Neuron (in vitro differentiated cells): ENCODE measurements around the gene ZNF646.
"Not testable (repeated sequence)": the region's sequence is repeated elsewhere in the genome, so short reads cannot be mapped to it uniquely, and the experiment has no call there.

Experiments used
- H2AFZ ChIP-seq: one replicate; pipeline ENCODE4 v1.6.1; 2013; ENCODE audit warnings: low read depth, mild to moderate bottlenecking, inconsistent platforms, low read length, moderate library complexity
- H3K27me3 ChIP-seq: one replicate; pipeline ENCODE4 v1.6.1; 2013; ENCODE audit warnings: low read length; ENCODE audit not compliant: insufficient read depth
- H3K36me3 ChIP-seq: one replicate; pipeline ENCODE4 v1.6.1; 2013; ENCODE audit warnings: low read length; ENCODE audit not compliant: insufficient read depth
- H3K4me1 ChIP-seq: one replicate; pipeline ENCODE4 v1.6.1; 2013; ENCODE audit warnings: low read length; ENCODE audit not compliant: insufficient read depth
- H3K4me3 ChIP-seq: 2 replicates; pipeline ENCODE4 v1.5.1; 2013; ENCODE audit warnings: mild to moderate bottlenecking, low read length, moderate library complexity
- H3K9me3 ChIP-seq: one replicate; pipeline ENCODE4 v1.6.1; 2013; ENCODE audit warnings: low read length

The ZNF646 gene

DNA sequence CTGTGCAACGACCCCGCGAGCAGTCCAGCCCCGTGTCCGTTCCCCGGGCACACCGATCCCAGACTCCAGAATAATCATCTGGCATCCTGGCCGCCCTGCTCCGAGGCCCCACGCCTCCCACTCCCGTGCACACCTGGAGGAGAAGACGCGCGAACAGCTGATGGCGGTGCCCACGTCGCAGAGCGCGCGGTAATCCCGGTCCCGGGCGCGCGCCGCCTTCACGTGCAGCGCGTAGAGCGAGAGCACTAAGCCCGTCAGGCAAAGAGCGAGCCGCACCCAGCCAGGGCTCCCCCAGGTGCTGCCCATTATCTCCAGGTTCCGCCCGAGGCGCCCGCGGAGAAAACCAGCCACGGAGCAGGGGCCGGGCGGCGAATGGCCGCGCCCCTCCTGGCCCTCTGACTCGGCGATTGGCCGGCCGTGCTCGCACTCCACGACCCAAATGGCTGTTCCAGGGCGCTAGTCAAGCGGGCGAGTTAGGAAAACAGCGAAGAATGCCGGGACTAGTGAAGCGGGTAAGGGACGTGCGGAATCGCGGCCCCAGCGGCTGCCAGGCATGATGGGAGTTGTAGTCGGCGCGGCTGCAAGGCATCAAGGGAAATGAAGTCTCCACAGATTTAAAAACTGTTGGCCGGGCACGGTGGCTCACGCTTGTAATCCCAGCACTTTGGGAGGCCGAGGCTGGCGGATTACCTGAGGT, 20.4 kb downstream of the ZNF646 start, which contains the start of gene VKORC1:
Gene VKORC1, minus strand, starts transcription at position 374 of the 697 bp plus-strand sequence. Its CDS starts 68 bp downstream, at position 306.
- Histone ChIP-seq H3K9me3 (no peaks in the 10 kb centered on the region), H3K27me3 (no peaks in the 10 kb centered on the region), H3K4me3 (peak within 1 kb of the TSS; percentile 90), H2AFZ (peak within 1 kb of the TSS; percentile 87), H3K4me1 (peaks cover 6% of the 10 kb centered on the region), H3K36me3 (peaks cover 12% of the 10 kb centered on the region)

DNA sequence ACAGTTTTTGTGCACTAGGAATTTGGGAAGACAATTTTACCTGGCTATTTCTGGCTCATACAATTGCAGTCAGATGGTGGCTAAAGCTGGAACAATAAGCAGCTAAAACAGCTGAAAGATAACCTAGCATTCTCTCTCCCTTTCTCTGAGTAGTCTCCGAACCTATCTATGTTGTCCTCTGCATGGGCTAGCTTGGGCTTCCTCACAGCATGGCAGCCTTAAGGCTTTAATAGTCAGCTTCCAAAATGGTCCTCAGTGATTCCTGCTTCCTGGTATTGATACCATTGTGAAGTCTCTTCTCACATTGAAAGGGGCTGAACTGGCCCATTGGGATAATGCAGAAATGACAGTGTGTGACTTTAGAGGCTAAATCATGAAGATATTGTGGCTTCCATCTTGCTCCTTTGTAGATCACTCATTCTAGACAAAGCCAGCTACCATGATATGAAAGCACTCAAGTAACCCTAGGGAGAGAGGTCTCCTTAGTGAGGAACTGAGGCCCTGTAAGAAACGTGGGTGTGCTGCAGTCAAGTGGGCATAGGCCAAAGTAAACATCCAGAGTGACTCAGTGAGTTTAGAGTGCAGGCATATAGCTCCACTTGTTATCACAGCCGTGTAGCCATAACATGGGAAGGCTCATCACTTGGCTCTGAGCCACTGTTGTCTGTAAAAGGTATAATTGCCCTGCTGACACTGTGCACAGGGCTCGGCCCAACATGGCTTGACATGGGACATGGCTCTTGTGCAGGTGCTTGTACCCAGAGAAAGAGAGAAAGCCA, 25.8 kb downstream of the ZNF646 start:
- no peak overlapping the region for H3K4me3 ChIP-seq
- H3K27me3 ChIP-seq, result no peaks in the 10 kb centered on the region
- no peaks in the 10 kb centered on the region for H3K4me1 ChIP-seq
- no peaks in the 10 kb centered on the region for H3K36me3 ChIP-seq
- no peak overlapping the region for H2AFZ ChIP-seq
- no peaks in the 10 kb centered on the region for H3K9me3 ChIP-seq

DNA sequence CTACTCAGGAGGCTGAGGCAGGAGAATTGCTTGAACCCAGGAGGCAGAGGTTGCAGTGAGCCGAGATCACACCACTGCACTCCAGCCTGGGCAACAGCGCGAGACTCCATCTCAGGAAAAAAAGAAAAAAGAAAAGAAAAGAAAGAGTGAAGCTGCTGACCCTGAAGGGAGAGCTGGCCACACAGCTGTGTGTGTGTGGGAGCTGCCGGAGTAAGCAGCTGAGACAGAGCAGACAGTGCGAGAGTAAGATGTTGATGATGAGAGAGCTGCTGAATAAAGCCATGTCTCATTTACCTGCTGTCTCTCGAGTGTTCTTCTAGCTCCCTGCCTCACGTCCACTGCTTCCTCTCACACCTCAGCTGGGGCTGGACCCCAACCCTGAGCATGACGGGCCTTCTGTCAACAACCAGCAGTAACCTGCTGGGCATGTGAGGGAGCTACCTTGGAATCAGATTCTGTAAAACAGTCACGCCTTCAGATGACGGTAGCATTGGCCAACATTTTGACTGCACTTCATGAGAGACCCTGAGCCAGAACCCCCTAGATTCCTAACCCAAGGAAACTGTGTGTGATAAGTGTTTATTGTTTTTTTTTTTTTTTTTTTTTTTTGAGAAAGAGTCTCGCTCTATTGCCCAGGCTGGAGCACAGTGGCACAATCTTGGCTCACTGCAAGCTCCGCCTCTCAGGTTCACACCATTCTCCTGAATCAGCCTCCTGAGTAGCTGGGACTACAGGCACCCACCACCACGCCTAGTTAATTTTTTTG, 26.8 kb downstream of the ZNF646 start:
- not testable (repeated sequence) for H3K4me3 ChIP-seq, H3K4me1 ChIP-seq, H3K36me3 ChIP-seq, H2AFZ ChIP-seq, H3K27me3 ChIP-seq, H3K9me3 ChIP-seq

DNA sequence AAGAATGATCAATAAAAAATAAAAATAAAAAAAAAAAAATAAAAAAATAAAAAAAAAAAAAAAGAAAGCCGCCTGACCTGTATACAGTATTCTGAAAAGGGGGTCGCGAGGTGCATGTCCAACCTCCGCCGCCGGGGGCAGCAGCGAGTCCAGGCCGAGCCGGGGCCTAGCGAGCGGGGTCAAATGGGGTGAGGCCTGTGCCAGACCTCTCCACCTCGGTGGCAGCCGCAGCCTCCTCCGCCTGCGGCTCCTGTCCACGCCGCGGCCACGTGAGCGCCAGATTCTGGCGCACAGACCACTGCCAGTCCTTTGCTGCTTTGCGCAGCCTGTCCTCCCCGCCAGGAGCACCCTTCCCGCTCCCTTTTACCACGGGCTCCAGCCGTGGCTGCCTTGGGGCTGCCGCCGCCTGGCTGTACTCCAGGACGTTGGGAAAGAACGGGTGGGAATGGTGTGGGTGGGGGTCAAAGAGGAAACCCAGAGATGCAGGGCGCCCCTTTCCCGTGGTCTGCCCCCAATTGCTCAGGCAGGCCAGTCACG, 31.5 kb downstream of the ZNF646 start:
- H3K4me3 ChIP-seq, result no peak overlapping the region
- H3K27me3 ChIP-seq, result no peaks in the 10 kb centered on the region
- H3K36me3 ChIP-seq, result peaks cover 11% of the 10 kb centered on the region
- peaks cover 2% of the 10 kb centered on the region for H3K4me1 ChIP-seq
- no peak overlapping the region for H2AFZ ChIP-seq
- H3K9me3 ChIP-seq, result no peaks in the 10 kb centered on the region

DNA sequence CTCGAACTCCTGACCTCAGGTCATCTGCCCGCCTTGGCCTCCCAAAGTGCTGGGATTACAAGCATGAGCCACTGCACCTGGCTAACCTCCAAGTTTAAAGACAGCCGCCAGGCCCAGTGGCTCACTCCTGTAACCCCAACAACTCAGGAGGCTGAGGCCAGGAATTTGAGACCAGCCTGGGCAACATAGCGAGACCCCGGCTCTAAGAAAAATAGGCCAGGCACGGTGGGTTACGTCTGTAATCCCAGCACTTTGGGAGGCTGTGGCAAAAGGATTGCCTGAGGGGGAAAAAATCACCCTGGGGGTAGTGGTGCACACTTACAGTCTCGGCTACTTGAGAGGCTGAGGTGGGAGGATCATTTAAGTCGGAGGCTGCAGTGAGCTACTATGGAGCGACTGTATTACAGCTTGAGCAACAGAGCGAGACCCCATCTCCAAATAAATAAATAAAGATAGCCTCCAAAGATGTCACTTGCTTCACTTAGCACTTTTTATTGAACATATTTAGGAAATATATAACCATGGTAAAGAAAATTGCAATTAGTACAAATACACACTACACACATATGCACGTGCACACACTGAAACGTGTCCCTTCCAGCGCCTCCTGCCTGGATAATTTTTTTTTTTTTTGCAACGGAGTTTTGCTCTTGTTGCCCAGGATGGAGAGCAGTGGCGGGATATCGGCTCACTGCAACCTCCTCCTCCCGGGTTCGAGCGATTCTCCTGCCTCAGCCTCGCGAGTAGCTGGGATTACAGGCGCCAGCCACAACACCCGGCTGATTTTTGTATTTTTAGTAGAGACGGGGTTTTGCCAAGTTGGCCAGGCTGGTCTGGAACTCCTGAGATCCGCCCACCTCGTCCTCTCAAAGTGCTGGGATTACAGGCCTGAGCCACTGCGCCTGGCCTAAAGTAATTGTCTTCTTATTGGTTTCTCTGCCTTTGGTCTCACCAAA, 32.6 kb downstream of the ZNF646 start:
- no peak overlapping the region for H3K4me3 ChIP-seq
- H3K36me3 ChIP-seq, result peaks cover 20% of the 10 kb centered on the region
- H3K9me3 ChIP-seq, result no peaks in the 10 kb centered on the region

DNA sequence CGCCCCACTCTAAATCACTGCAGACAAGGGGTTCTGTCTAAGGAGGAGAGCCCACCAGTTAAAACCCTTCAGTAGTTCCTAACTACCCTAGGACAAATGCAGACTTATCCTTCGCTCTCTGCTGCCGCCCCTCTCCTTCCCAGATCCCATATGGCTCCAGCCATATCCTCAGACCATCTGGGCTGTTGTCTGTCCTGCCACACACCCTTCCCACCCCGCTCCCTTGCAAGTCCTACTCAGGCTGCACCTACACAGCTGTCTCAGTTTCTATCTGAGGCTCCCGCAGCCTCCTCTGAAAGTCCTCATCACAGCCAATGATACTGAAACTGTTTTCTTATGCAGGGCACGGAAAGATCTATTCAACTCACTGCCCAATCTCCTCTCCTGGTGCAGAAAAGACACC, 33.2 kb downstream of the ZNF646 start:
- H3K4me3 ChIP-seq, result peak overlapping the region; percentile 79
- peaks cover 2% of the 10 kb centered on the region for H3K4me1 ChIP-seq
- peaks cover 27% of the 10 kb centered on the region for H3K36me3 ChIP-seq

More for the DNA sequence above, 32.6 kb downstream of the ZNF646 start:
- H3K4me1 ChIP-seq, result peaks cover 2% of the 10 kb centered on the region
- H2AFZ ChIP-seq, result no peak overlapping the region
- H3K27me3 ChIP-seq, result no peaks in the 10 kb centered on the region

DNA sequence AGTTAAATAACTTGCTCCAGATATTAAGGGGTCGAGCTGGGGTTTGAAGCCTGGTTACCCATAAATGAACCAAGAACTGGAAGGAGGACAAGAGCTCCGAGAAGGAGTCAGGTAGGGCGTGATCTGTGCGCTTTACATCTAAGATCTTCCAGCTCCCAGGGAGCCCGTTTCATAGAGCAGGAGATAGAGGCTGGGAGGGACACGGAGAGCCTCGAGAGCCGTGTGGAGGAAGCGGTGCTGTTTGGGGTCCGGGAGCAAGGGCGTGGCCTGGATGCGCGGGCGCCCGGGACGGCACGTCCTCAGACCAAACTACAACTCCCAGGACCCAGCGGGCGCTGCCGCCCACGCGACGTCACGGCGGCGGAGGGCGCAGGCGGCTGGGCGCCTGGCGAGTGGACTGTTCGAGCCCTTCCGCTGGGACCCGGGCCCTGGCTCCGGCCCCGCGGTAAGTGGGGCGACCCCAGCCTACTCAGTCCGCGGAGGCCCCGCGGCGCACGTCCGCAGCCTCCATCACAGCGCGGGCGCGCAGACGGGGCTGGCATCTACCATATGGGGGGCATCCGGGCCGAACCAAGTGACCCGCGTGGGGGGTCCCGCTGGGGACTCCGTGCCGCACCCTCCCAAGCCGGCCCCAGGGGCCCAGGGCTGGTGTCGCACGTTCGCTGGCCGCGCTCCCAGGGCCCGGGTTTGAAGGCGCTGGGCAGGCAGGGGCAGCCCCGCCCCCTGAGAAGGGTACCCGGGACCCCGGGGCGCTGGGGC, 34.0 kb downstream of the ZNF646 start, which contains the start of gene BCKDK:
Gene BCKDK, plus strand, starts transcription at position 352 of the 759 bp plus-strand sequence. CDS start 838 bp downstream, outside the sequence.
- H3K4me3 ChIP-seq, result peak within 1 kb of the TSS; percentile 79
- H2AFZ ChIP-seq, result peak within 1 kb of the TSS; percentile 84
- H3K36me3 ChIP-seq, result peaks cover 33% of the 10 kb centered on the region
- peaks cover 2% of the 10 kb centered on the region for H3K4me1 ChIP-seq
- H3K27me3 ChIP-seq, result no peaks in the 10 kb centered on the region
- no peaks in the 10 kb centered on the region for H3K9me3 ChIP-seq

More for the DNA sequence above, 33.2 kb downstream of the ZNF646 start:
- H3K9me3 ChIP-seq, result no peaks in the 10 kb centered on the region
- no peaks in the 10 kb centered on the region for H3K27me3 ChIP-seq
- peak overlapping the region; percentile 84 for H2AFZ ChIP-seq

DNA sequence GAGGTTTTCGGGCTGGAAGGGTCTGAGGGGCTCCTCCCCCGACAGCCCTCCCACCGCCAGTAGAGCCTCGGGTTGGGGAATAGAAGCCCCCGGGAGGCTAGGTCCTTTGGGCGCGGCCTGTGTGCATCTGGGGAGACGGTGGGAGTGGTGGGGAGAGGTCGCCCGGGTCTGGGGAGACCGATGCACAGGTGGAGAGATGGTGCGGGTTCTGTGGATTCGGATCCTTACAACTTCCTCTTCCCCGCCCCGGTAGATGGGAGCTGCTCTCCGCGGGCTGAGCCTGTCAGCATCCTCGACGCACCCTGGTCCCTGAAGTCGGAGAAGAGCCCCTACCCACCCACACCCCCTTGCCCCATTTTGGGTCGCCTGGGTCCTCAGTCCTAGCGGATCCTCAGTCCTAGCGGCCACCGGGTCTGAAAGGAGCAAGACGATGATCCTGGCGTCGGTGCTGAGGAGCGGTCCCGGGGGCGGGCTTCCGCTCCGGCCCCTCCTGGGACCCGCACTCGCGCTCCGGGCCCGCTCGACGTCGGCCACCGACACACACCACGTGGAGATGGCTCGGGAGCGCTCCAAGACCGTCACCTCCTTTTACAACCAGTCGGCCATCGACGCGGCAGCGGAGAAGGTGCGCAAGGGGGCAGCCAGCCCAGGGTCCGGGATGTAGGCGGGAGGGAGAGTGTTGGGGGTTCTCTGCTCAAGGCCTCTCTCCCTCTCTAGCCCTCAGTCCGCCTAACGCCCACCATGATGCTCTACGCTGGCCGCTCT, 34.8 kb downstream of the ZNF646 start:
- Histone ChIP-seq H3K27me3 (no peaks in the 10 kb centered on the region), H3K4me1 (peaks cover 2% of the 10 kb centered on the region)

DNA sequence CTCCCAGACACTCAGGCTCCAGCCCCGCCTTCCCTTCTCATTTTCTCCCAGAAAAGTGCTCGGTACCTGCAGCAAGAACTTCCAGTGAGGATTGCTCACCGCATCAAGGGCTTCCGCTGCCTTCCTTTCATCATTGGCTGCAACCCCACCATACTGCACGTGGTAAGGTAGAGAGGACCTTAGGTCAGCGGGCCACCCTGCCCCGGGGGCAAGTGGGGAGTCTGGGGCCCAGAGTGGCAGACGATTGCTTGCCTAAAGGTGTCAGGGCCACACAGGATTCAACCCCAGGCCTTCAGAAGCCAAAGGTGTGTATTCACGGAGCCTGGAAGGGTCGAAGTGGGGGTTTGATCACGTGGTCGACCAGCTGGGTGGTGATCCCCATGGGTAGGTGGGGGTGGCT, 35.4 kb downstream of the ZNF646 start:
- no peaks in the 10 kb centered on the region for H3K9me3 ChIP-seq
- H3K27me3 ChIP-seq, result no peaks in the 10 kb centered on the region
- H2AFZ ChIP-seq, result no peak overlapping the region
- peaks cover 2% of the 10 kb centered on the region for H3K4me1 ChIP-seq
- H3K4me3 ChIP-seq, result no peak overlapping the region
- H3K36me3 ChIP-seq, result peaks cover 33% of the 10 kb centered on the region

More for the DNA sequence above, 34.8 kb downstream of the ZNF646 start:
- peak overlapping the region; percentile 79 for H3K4me3 ChIP-seq
- H3K36me3 ChIP-seq, result peaks cover 33% of the 10 kb centered on the region
- no peaks in the 10 kb centered on the region for H3K9me3 ChIP-seq
- peak overlapping the region; percentile 84 for H2AFZ ChIP-seq

DNA sequence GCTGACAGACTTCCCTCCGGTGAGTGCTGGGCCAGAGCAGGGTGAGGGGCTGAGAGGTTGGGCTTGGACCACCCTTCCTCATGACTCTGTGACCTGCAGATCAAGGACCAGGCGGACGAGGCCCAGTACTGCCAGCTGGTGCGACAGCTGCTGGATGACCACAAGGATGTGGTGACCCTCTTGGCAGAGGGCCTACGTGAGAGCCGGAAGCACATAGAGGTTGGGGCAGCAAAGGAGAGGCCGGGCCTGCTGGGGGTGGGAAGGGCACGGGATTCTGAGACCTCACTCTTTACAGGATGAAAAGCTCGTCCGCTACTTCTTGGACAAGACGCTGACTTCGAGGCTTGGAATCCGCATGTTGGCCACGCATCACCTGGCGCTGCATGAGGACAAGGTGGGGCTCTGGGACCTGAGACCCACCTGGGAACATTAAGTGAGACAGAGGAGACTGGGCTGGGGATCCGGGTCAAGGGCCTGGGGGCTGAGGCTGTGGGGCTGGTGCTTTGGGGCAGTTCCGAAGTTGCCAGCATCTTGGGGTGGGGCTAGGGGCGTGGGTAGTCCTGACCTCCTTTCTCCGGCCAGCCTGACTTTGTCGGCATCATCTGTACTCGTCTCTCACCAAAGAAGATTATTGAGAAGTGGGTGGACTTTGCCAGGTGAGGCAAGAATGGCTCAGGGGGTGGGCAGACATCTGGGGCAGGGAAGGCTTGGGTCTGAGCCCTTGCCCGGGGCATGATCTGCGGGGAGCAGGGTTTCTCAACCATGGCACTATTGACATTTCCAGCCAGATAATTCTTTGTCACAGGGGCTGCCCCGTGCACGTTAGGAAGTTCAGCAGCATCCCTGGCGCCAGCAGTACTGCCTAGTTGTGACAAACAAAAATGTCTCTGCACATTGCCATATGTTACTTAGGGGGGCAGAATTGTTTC, 36.1 kb downstream of the ZNF646 start:
- H3K4me3 ChIP-seq, result no peak overlapping the region
- H3K27me3 ChIP-seq, result no peaks in the 10 kb centered on the region
- no peak overlapping the region for H2AFZ ChIP-seq
- H3K4me1 ChIP-seq, result peaks cover 2% of the 10 kb centered on the region
- H3K9me3 ChIP-seq, result no peaks in the 10 kb centered on the region
- H3K36me3 ChIP-seq, result peaks cover 33% of the 10 kb centered on the region
